ENCODE data around the gene TENM4.

- no peak for TF ChIP-seq POLR2AphosphoS5 (IDR thresholded peaks at IDR 0.05; ENCODE audit: low read depth, low read length)
- TF ChIP-seq TAF1 (IDR thresholded peaks at IDR 0.05; ENCODE audit: borderline replicate concordance, insufficient read depth, low read length): no peak
- no peak for TF ChIP-seq REST (IDR thresholded peaks at IDR 0.05; ENCODE audit: insufficient read depth in 1 of 2, low read depth in 2 of 2, low read length in 2 of 2)
Measured at GRCh38 chr11:78630155-78630554, 810.7 kb downstream of the TENM4 start.
